H4 (cell line): ENCODE data around the gene SEC14L2. TPM values are rescaled to one million over a fixed set of nuclear protein-coding genes. Genes with fewer than 3 reads are reported as not detected.
"Not testable (repeated sequence)": the region's sequence is repeated elsewhere in the genome, so short reads cannot be mapped to it uniquely, and the experiment has no call there.

Experiments
- DNase-seq: peaks from one replicate; pipeline ENCODE4 v3.0.0-alpha.2; 2015; ENCODE audit warnings: low spot score
- total RNA-seq: library from RNA; depleted of rRNA; stranded (reverse); fragments of >200 nt; shearing (Covaris generic); gene quantifications from 2 replicates; pipeline ENCODE4 v1.2.3, GENCODE V29; 2014; rRNA removed

The SEC14L2 gene
- total RNA-seq, 1 experiment from 2014 or later = 7.8 TPM

DNA sequence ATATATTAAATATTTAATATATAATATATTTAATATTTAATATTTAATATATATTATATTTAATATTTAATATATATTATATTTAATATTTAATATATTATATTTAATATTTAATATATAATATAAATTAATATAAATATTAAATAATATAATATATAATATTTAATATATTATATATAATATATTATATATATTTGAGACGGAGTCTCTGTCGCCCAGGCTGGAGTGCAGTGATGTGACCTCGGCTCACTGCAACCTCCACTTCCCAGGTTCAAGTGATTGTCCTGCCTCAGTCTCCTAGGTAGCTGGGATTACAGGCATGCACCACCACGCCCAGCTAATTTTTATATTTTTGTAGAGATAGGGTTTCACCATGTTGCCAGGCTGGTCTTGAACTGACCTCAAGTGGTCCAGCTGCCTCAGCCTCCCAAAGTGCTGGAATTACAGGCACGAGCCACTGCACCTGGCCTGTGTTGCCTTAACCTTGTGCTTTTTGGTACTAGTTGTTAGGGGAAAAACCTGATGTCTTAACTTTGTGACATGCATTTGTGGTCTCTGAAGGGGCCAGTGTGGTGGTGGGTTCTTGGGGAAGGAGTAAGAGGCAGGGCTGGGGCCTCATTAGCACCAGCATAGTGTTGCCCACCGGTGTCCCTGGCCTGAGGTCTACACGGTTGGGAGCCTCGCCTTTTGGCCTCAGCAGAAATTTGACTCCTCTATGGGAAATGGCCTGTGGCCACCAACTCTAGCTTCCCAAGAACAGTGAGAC, 58.4 kb downstream of the SEC14L2 start:
- no peak for DNase-seq

DNA sequence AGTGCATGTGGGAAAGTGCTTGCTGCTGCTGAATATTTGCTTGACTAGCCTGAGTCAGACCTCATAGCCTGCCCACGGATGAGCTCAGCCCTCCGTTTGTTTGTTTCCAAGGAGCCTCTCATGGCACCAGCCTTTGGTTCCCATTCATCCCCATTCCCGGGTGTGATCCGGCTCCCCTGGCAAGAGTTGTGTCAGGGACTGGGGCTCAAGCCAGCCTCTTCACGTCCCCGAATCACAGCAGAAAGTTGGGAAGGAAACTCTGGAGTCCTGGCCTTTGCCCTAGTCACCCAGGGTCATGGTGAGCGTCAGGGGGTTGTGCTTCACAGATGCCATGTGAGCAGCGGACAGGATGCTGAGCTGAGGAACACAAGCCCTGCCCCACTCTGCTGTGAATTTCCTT, 61.2 kb downstream of the SEC14L2 start:
- no peak for DNase-seq

DNA sequence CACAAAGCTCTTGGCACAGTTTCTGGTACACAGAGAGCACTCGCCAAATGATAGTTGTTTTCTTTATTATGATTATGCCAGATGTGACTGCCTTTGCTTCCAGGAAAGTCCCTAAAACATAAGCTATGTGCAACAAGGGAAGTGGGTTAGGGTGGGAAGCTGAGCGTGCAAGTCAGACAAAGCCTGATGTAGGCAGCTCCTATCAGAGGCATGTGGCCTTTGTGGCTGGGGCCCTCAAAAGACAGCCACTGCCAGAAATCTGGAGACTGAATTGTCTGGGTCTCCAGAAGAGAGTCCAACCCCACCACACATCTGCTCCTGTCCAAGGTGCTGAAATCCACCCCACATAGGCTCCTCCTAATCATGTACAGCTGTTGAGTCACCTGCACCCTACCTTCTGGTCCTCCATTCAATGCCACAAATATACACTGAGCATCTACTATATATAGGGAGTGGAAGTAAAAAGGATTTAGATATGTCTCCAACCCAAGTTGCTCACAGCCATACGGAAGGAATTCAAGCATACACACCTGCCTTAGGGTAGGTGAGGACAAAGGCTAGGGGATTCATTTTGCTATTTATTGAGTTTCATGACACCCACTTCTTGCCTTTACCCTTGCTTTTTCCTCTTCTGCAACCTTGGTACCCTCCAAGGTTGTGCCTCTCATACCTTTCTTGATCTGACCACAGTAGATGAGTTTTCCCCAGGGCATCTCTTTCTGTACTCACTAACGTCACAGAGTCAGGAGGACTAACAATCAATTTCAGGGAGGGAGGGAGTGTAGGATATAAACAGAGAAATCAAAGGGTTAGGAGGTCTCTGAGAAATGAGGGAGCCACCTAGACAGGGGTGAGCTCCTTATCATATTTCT, 62.6 kb downstream of the SEC14L2 start:
- DNase-seq = no peak

DNA sequence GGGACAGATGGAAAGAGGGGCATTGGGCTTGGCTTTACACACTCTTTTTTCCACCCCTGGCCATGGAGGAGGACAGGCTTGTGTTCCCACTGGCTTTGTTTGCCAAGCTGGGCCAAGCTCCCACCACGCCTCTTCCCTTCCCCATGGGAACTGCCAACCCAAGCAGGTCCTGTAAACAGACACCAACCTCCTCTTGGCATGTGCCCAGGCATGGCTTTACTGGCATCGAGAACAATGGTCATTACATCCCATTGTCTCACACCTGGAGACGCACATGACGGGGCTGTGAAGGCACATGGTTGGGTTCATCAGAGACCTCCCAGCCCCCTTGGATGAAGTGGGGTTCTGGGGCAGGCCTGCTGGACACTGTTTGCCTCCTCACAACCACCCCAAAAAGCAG, 63.3 kb downstream of the SEC14L2 start:
- DNase-seq = no peak

DNA sequence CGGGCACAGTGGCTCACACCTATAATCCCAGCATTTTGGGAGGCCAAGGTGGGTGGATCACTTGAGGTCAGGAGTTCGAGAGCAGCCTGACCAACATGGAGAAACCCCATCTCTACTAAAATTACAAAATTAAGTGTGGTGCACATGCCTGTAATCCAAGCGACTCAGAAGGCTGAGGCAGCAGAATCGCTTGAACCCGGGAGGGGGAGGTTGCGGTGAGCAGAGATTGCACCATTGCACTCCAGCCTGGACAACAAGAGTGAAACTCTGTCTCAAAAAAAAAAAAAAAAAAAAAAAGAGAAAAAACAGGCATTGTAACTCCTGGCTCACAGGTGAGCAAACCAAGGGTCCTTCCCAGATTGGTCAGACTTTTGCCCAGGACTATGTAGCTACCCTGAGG, 63.7 kb downstream of the SEC14L2 start:
- DNase-seq = not testable (repeated sequence)

DNA sequence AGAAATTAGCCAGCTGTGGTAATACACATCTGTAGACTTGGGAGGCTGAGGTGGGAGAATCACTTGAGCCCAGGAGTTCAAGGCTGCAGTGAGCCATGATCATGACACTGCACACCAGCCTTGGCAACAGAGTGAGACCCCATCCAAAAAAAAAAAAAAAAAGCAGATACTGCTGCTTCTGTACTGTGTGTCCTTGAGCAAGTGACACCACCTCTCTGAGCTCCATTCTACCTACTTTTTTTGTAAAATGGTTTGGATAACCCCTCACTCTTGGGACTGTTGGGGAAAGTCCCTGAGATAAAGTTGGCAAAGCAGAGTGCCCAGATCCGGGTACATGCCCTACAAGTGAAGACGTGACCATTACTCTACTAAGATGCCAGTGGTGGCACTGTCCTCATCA, 72.3 kb downstream of the SEC14L2 start:
- DNase-seq = no peak

DNA sequence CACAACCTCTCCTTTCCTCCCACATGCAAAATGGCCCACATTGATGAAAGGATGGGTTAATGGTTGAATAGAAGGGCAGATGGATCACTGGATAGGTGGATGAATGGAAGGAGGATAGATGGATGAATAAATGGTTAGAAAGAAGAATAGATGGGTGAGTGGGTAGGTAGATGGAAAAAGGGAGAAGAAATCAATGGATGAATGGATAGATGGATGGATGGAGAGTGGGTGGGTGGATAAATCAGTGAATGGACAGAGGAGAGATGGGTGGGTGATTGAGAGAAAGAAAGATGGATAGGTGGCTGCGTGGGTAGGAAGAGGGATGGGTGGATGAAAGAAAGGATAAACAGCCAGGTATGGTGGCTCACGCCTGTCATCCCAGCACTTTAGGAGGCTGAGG, 73.8 kb downstream of the SEC14L2 start:
- no peak for DNase-seq

DNA sequence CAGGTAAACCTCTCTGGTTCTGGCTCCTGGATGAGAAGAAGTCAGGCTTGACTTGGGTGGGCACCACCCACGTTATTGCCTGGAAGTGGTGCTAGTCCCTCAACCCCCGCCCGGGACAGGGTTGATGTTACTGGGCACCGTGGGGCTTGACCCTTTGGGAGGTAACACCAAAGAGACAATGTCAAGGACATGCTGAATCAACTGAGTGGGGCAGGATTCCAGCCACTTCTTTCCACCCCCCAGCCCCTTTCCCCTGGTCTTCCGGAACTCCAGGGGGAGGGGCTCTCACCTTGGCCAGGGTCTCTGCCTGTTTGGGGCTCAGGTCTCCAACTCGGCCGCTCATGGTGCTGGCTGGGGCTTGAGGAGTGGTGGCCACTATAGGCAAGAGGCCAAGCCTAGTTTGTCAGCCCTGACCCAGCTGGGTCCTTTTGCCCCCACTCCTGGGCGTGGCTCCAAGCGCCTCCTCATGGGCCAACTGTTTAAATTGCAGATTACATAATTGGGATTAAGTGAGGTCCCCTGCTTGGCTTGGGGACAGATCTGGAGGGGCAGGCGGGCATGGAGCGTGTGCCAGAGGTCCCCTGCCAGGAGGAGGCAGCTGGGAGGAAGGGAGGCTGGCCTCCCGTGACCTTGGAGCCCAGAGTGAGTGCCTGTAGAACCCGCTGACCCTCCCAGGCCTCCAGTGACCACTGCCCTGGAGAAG, 74.9 kb downstream of the SEC14L2 start, which contains the start of gene SEC14L3:
Gene SEC14L3 (minus strand): TSS at position 402 of the 703 bp plus-strand sequence. CDS start 59 bp downstream, at position 343.
- DNase-seq = no peak

DNA sequence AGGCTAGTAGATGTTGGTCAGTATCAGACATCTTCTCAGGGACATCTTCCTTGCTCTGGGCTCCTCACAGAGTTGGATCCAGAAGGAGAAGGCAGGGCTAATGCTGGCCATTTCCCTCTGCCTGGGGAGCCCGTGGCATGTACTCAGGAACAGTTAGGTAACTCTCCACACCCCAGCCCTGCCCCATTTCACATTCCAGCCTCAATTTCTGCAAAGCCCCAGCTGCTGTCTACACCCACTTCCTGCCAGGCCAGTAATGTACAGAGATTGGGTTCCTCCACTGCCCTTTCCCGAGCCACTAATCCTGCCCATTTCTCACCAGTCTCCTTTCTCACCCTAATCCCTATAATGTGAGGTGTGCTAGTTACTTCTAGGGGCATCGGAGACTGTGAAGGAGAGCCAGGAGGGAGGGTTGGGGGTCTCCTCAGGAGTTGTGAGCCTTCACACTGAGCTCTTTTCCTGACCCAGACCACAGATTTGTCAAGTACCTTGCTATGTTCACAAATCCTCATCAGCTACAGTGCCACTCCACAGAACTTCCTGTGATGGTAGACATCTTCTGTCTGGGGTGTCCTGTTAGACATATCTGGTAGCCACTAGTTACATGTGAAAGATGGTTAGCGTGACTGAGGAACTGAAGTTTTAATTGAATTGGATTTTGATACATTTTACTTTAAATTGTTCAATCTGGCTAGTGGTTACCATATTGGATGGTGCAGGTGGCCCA, 76.3 kb downstream of the SEC14L2 start:
- no peak for DNase-seq

DNA sequence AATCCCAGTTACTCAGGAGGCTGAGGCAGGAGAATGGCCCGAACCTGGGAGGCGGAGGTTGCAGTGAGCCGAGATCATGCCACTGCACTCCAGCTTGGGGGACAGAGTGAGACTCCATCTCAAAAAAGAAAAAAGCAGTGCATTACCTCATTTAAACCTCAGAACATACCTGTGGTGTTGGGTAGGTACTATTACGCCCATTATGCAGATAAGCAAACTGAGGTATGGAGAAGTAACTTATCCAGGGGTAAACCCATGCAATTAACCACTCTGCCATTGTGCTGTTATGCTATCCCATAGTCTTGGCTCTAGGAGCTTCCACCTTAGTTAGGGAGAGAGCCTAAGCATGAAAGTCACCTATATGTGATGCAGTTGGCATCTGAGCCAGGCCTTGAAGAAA, 77.3 kb downstream of the SEC14L2 start:
- no peak for DNase-seq

Other genes starting within 250 kb of the SEC14L2 start
- 2.2 and 3.9 TPM in 2 replicates for gene LIF, start 150.3 kb upstream of the SEC14L2 start, total RNA-seq
- gene OSM, start 130.2 kb upstream of the SEC14L2 start, total RNA-seq = not detected in 2 replicates
- gene CASTOR1, start 107.5 kb upstream of the SEC14L2 start, total RNA-seq = 2.9 and 6.6 TPM in 2 replicates
- gene TBC1D10A, start 70.1 kb upstream of the SEC14L2 start, total RNA-seq = 7.5 and 8.4 TPM in 2 replicates
- gene SF3A1, start 40.1 kb upstream of the SEC14L2 start, total RNA-seq = 14.5 and 45.6 TPM in 2 replicates
- 0.70 and 1.4 TPM in 2 replicates for gene CCDC157, start 40.0 kb upstream of the SEC14L2 start, total RNA-seq
- 5.1 and 6.4 TPM in 2 replicates for gene RNF215, start 9.6 kb upstream of the SEC14L2 start, total RNA-seq
- gene MTFP1, start 28.8 kb downstream of the SEC14L2 start, total RNA-seq = 45.6 and 47.0 TPM in 2 replicates
- gene SEC14L3, start 75.0 kb downstream of the SEC14L2 start, total RNA-seq = not detected in 2 replicates
- gene SEC14L4, start 108.7 kb downstream of the SEC14L2 start, total RNA-seq = not detected in 2 replicates
- not detected in 2 replicates for gene SEC14L6, start 149.7 kb downstream of the SEC14L2 start, total RNA-seq
- not detected in 2 replicates for gene GAL3ST1, start 177.6 kb downstream of the SEC14L2 start, total RNA-seq
- 59.5 and 74.2 TPM in 2 replicates for gene PES1, start 194.9 kb downstream of the SEC14L2 start, total RNA-seq
- 6.1 and 7.6 TPM in 2 replicates for gene TCN2, start 210.2 kb downstream of the SEC14L2 start, total RNA-seq
- gene SLC35E4, start 238.8 kb downstream of the SEC14L2 start, total RNA-seq = 0.56 and 1.8 TPM in 2 replicates